NCI-H2196 (cell line): ENCODE data around the gene ZC3H18.

Source experiments
- DNase-seq: peaks from one replicate; lab custom pipeline; 2025; ENCODE audit not compliant: unreplicated experiment; lab: John Stamatoyannopoulos, UW

ZC3H18 gene

GRCh38 chr16:88636488-88637265 is 66.5 kb downstream of the ZC3H18 start:
- DNase-seq, result no peak

GRCh38 chr16:88638323-88639230 is 68.4 kb downstream of the ZC3H18 start, which contains the start of gene IL17C:
IL17C (plus strand) TSS chr16:88638572; CDS start chr16:88638642, 70 bp downstream.
- DNase-seq, result peak; percentile 34

GRCh38 chr16:88639231-88640038 is 69.2 kb downstream of the ZC3H18 start:
- DNase-seq, result no peak

DNA sequence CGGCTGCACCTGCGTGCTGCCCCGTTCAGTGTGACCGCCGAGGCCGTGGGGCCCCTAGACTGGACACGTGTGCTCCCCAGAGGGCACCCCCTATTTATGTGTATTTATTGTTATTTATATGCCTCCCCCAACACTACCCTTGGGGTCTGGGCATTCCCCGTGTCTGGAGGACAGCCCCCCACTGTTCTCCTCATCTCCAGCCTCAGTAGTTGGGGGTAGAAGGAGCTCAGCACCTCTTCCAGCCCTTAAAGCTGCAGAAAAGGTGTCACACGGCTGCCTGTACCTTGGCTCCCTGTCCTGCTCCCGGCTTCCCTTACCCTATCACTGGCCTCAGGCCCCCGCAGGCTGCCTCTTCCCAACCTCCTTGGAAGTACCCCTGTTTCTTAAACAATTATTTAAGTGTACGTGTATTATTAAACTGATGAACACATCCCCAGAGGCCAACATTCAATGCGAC is 69.9 kb downstream of the ZC3H18 start:
- no peak for DNase-seq

GRCh38 chr16:88640498-88641247 is 70.5 kb downstream of the ZC3H18 start:
- DNase-seq, result no peak

- no peak for DNase-seq
These were observed 72.9 kb downstream of the ZC3H18 start for GRCh38 chr16:88642881-88643643.

- DNase-seq, result no peak
These were observed 73.4 kb downstream of the ZC3H18 start for GRCh38 chr16:88643644-88643932.

DNA sequence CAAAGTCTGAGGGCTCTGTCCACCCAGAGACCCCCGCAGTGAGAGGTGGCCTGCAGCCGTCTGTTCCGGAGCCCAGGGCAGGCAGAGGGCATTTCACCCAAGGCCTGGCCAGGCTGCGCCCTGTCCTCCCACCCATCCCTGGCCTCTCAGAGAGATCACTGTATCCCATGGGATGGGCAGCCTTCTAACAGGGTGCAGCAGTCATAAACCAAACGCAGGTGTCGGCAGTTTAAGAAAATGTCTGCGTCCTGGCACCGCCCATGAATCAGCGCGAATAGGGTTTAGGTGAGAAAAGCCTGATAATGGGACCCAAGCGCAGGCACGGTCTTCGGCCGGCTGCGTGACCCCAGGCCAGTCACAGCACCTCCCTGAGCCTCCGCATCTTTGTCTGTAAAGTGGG is 75.3 kb downstream of the ZC3H18 start:
- DNase-seq, result no peak

DNA sequence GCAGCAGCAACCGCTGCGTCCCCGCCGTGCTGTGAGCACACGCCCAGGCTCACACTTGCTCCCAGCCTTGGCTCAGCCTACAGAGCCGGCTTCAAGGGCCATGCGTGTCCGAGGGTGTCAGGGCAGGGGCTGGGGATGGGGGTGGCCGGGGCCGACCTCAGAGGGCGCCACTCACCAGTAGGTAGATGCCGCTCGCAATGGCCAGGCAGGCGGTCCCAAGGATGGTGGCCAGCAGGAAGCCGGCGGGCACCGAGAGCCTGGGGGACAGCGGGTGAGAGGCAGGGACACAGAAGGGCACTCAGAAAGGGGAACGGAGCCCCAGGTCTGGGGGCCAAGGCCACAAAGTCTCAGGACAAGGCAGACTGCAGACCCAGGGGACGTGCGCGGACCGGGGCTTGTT is 75.7 kb downstream of the ZC3H18 start:
- DNase-seq, result no peak

DNA sequence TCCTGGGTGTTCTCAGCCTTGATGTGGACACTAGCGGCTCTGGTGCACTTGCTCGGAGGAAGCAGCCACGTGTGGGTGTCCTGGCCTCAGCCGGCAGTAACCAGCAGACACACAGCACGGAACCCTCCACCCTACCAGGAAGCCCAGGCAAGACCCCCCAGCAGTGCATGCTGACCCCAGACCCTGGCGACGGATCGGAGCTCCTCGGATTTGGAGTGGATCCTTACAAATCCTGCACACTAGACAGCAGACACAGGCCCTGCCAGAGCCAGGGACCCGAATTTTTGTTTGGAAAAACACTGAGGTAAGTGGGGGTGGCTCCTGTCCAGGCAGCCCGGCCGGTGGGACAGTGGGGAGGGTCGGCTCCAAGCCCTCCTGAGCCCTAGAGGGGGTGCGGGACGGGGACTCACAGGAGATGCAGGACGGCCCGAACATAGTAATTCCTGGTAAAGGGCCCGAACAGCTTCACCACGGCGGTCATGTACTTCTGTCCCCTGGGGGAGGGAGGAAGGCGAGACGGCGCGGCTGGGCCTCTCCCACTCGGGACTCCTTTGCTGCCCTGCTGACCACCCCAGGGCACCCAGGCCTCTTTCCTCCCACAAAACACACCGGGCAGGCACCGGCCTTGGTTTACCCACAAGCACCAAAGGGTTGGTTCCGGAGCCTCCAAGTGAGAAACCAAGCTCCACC is 76.3 kb downstream of the ZC3H18 start:
- DNase-seq, result no peak

DNA sequence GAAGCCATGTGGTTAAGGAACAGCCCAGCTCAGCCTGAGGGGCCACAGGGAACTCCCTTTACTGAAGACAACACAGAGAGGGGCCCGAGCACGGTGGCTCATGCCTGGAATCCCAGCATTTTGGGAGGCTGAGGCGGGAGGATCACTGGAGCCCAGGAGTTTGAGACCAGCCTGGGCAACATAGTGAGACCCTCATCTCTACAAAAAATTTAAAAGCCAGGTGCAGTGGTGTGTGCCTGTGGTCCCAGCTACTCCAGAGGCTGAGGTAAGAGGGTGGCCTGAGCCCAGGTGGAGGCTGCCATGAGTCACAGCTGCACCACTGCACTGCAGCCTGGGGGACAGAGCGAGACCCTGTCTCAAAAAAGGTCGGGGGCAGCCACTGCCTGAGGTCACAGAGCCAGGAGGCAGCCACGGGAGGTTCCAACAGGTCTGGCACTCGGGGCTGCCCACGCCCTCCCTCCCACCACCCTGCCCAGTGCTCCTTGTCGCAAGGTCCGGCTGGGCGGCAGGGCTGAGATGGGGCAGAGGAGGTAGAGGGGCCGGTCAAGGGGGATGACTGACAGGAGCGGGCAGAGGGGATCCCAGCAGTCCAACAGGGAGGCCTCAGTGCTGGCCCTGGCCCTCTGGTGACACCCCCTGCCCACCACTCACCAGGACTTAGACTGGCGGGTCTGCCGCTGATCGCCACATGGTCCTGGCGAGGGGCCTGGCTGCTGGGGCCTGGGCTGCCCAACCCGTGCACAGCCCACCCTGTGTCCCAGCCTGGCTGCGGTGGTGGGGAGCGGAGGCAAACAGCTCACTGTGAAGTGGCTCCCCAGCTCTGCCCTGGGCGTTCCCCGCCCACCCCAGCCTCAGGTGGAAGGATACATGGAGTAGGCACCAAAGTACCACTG is 77.2 kb downstream of the ZC3H18 start:
- no peak for DNase-seq

- peak; percentile 48 for DNase-seq
These were observed 79.2 kb downstream of the ZC3H18 start for GRCh38 chr16:88649195-88649923.

DNA sequence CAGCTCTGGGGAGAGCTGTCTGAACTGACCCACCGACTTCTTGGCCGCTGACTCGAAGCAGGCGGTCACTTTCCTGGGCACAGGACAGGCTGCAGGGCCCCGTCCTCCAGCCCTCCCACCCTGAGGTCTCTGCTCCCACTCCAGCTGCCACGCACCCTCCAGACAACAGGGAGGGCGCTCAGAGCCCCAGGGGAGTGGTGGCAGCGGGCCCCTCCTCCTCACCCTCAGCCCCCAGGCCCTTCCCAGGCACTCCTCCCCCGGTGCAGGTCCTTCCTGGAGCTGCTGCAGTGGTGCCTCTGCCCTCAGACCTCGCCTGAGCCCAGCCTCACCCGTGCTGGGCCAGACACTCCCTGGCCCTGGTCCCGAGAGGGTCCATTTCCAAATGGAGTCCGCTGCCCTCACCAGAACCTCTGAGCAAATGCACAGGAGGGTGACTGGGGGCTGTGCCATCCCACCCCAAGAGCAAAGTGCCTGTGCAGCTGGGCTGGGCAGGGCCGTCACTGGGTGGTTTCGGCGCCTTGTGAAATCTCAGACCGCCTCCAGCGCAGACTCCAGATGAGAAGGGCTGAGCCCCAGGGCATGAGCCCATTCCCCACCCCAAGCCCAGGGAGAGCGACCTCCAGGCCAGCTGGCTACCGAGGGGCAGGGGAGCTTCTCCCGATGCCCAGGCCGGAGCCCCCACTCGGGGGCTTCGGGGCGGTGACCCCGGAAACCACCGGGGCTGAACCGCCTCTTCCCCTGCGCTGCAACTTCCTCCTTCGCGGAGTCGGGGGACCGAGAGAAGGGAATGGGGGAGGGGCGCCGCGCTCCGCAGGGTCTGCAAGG is 79.9 kb downstream of the ZC3H18 start:
- DNase-seq, result no peak

GRCh38 chr16:88650749-88651275 is 80.6 kb downstream of the ZC3H18 start, which contains the start of gene CYBA:
CYBA (minus strand) TSS chr16:88651053; CDS start chr16:88651013, 40 bp downstream.
- no peak for DNase-seq

GRCh38 chr16:88651276-88651988 is 81.2 kb downstream of the ZC3H18 start:
- no peak for DNase-seq
